ENCODE data around the gene EXT2.

- TF ChIP-seq EZH2 (IDR thresholded peaks at IDR 0.05; ENCODE audit: insufficient read depth, poor library complexity, severe bottlenecking) (no peak), EZH2phosphoT487 (IDR thresholded peaks at IDR 0.05; ENCODE audit: insufficient read depth, low read depth) (no peak)
These were observed 102.8 kb downstream of the EXT2 start for GRCh38 chr11:44198146-44198724.
